ENCODE measurements around the gene TIMM29.

DNA sequence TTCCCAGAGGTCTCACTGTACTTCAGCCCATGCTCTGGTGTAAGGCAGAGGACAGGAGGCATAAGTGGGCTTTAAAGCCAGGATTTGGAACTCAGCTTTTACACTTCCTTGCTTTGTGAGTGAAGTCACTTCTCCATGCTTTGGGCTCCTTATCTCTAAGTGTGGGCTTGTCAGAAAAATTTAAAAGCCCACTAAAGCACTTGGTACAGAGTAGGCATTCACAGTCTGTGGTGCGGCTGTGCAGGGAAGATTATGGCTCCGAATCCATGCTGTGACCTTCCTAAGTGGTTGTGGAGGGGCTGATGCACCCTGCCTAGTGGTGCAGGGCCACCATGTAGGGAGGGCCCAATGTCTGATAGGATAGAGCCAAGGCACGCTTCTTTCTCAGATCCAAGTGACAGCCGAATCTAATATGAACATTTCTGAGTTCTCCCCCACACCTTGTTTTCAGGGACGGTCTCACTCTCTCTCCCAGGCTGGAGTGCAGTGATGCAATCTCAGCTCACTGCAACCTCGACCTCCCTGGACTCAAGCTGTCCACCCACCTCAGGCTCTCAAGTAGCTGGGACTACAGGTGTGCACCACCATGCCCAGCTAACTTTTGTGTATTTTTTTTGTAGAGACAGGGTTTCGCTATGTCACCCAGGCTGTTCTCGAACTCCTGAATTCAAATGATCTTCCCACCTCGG, 6.9 kb downstream of the TIMM29 start:
- TF ChIP-seq, protein P1, sequence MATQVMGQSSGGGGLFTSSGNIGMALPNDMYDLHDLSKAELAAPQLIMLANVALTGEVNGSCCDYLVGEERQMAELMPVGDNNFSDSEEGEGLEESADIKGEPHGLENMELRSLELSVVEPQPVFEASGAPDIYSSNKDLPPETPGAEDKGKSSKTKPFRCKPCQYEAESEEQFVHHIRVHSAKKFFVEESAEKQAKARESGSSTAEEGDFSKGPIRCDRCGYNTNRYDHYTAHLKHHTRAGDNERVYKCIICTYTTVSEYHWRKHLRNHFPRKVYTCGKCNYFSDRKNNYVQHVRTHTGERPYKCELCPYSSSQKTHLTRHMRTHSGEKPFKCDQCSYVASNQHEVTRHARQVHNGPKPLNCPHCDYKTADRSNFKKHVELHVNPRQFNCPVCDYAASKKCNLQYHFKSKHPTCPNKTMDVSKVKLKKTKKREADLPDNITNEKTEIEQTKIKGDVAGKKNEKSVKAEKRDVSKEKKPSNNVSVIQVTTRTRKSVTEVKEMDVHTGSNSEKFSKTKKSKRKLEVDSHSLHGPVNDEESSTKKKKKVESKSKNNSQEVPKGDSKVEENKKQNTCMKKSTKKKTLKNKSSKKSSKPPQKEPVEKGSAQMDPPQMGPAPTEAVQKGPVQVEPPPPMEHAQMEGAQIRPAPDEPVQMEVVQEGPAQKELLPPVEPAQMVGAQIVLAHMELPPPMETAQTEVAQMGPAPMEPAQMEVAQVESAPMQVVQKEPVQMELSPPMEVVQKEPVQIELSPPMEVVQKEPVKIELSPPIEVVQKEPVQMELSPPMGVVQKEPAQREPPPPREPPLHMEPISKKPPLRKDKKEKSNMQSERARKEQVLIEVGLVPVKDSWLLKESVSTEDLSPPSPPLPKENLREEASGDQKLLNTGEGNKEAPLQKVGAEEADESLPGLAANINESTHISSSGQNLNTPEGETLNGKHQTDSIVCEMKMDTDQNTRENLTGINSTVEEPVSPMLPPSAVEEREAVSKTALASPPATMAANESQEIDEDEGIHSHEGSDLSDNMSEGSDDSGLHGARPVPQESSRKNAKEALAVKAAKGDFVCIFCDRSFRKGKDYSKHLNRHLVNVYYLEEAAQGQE (tag by site-specific recombination; IDR thresholded peaks at IDR 0.05), result no peak
- TF ChIP-seq ZNF707 (tag by site-specific recombination; IDR thresholded peaks at IDR 0.05) (no peak), YY1 (tag by site-specific recombination; IDR thresholded peaks at IDR 0.05) (no peak), ZNF157 (tag by site-specific recombination; IDR thresholded peaks at IDR 0.05) (no peak)
- TF ChIP-seq, protein P2, sequence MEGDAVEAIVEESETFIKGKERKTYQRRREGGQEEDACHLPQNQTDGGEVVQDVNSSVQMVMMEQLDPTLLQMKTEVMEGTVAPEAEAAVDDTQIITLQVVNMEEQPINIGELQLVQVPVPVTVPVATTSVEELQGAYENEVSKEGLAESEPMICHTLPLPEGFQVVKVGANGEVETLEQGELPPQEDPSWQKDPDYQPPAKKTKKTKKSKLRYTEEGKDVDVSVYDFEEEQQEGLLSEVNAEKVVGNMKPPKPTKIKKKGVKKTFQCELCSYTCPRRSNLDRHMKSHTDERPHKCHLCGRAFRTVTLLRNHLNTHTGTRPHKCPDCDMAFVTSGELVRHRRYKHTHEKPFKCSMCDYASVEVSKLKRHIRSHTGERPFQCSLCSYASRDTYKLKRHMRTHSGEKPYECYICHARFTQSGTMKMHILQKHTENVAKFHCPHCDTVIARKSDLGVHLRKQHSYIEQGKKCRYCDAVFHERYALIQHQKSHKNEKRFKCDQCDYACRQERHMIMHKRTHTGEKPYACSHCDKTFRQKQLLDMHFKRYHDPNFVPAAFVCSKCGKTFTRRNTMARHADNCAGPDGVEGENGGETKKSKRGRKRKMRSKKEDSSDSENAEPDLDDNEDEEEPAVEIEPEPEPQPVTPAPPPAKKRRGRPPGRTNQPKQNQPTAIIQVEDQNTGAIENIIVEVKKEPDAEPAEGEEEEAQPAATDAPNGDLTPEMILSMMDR (tag by site-specific recombination; IDR thresholded peaks at IDR 0.05), result no peak

Measured in HEK293 (cell line).